ENCODE results near the gene PMEPA1.

The PMEPA1 gene

GRCh38 chr20:57744206-57744605 is 34.4 kb upstream of the PMEPA1 start:
- Mint-ChIP-seq H3K4me1 (ENCODE audit: low read depth) (peaks cover 12% of the 10 kb centered on the region), H3K27ac (no peak overlapping the region), H3K36me3 (ENCODE audit: low read depth) (no peaks in the 10 kb centered on the region), H3K27me3 (peaks cover 31% of the 10 kb centered on the region), H3K4me3 (no peak overlapping the region), H3K9me3 (no peaks in the 10 kb centered on the region)

GRCh38 chr20:57743450-57744095 is 33.8 kb upstream of the PMEPA1 start:
- Mint-ChIP-seq H3K4me3 (no peak overlapping the region), H3K27me3 (peaks cover 26% of the 10 kb centered on the region), H3K36me3 (ENCODE audit: low read depth) (no peaks in the 10 kb centered on the region), H3K9me3 (no peaks in the 10 kb centered on the region), H3K27ac (no peak overlapping the region), H3K4me1 (ENCODE audit: low read depth) (peaks cover 5% of the 10 kb centered on the region)

- no peak overlapping the region for H3K27ac Mint-ChIP-seq
- no peaks in the 10 kb centered on the region for H3K4me1 Mint-ChIP-seq (ENCODE audit: low read depth)
- H3K9me3 Mint-ChIP-seq: no peaks in the 10 kb centered on the region
- no peak overlapping the region for H3K4me3 Mint-ChIP-seq
- H3K27me3 Mint-ChIP-seq: peaks cover 19% of the 10 kb centered on the region
- H3K36me3 Mint-ChIP-seq (ENCODE audit: low read depth): no peaks in the 10 kb centered on the region
These were observed 32.8 kb upstream of the PMEPA1 start for GRCh38 chr20:57742507-57743181.

- Mint-ChIP-seq H3K36me3 (ENCODE audit: low read depth) (no peaks in the 10 kb centered on the region), H3K27me3 (peaks cover 34% of the 10 kb centered on the region), H3K4me1 (ENCODE audit: low read depth) (no peaks in the 10 kb centered on the region), H3K4me3 (no peak overlapping the region), H3K9me3 (no peaks in the 10 kb centered on the region), H3K27ac (no peak overlapping the region)
These were observed 28.7 kb upstream of the PMEPA1 start for GRCh38 chr20:57738484-57738883.

- Mint-ChIP-seq H3K36me3 (ENCODE audit: low read depth) (no peaks in the 10 kb centered on the region), H3K4me3 (no peak overlapping the region), H3K4me1 (ENCODE audit: low read depth) (no peaks in the 10 kb centered on the region), H3K9me3 (no peaks in the 10 kb centered on the region), H3K27me3 (peaks cover 34% of the 10 kb centered on the region), H3K27ac (no peak overlapping the region)
These were observed 28.2 kb upstream of the PMEPA1 start for GRCh38 chr20:57738053-57738452.

GRCh38 chr20:57737349-57737748 is 27.5 kb upstream of the PMEPA1 start:
- Mint-ChIP-seq H3K36me3 (ENCODE audit: low read depth) (no peaks in the 10 kb centered on the region), H3K27ac (no peak overlapping the region), H3K27me3 (peaks cover 33% of the 10 kb centered on the region), H3K9me3 (no peaks in the 10 kb centered on the region), H3K4me1 (ENCODE audit: low read depth) (no peaks in the 10 kb centered on the region), H3K4me3 (no peak overlapping the region)

- Mint-ChIP-seq H3K4me1 (ENCODE audit: low read depth) (no peaks in the 10 kb centered on the region), H3K36me3 (ENCODE audit: low read depth) (no peaks in the 10 kb centered on the region), H3K9me3 (no peaks in the 10 kb centered on the region), H3K4me3 (no peak overlapping the region), H3K27me3 (peaks cover 28% of the 10 kb centered on the region), H3K27ac (no peak overlapping the region)
These were observed 27.0 kb upstream of the PMEPA1 start for GRCh38 chr20:57736738-57737347.

GRCh38 chr20:57735831-57736737 is 26.3 kb upstream of the PMEPA1 start:
- Mint-ChIP-seq H3K9me3 (no peaks in the 10 kb centered on the region), H3K36me3 (ENCODE audit: low read depth) (no peaks in the 10 kb centered on the region), H3K4me3 (no peak overlapping the region), H3K27me3 (peaks cover 26% of the 10 kb centered on the region), H3K27ac (no peak overlapping the region), H3K4me1 (ENCODE audit: low read depth) (no peaks in the 10 kb centered on the region)

- H3K9me3 Mint-ChIP-seq: no peaks in the 10 kb centered on the region
- no peak overlapping the region for H3K4me3 Mint-ChIP-seq
- H3K4me1 Mint-ChIP-seq (ENCODE audit: low read depth): no peaks in the 10 kb centered on the region
- no peaks in the 10 kb centered on the region for H3K36me3 Mint-ChIP-seq (ENCODE audit: low read depth)
- no peak overlapping the region for H3K27ac Mint-ChIP-seq
- H3K27me3 Mint-ChIP-seq: peaks cover 22% of the 10 kb centered on the region
These were observed 24.9 kb upstream of the PMEPA1 start for GRCh38 chr20:57734754-57735153.

GRCh38 chr20:57732226-57732625 is 22.4 kb upstream of the PMEPA1 start:
- no peak overlapping the region for H3K27ac Mint-ChIP-seq
- no peaks in the 10 kb centered on the region for H3K9me3 Mint-ChIP-seq
- H3K27me3 Mint-ChIP-seq: peaks cover 30% of the 10 kb centered on the region
- no peaks in the 10 kb centered on the region for H3K4me1 Mint-ChIP-seq (ENCODE audit: low read depth)
- no peaks in the 10 kb centered on the region for H3K36me3 Mint-ChIP-seq (ENCODE audit: low read depth)
- no peak overlapping the region for H3K4me3 Mint-ChIP-seq

GRCh38 chr20:57728762-57729161 is 18.9 kb upstream of the PMEPA1 start:
- no peaks in the 10 kb centered on the region for H3K36me3 Mint-ChIP-seq (ENCODE audit: low read depth)
- no peaks in the 10 kb centered on the region for H3K9me3 Mint-ChIP-seq
- H3K4me3 Mint-ChIP-seq: no peak overlapping the region
- H3K4me1 Mint-ChIP-seq (ENCODE audit: low read depth): no peaks in the 10 kb centered on the region
- H3K27ac Mint-ChIP-seq: no peak overlapping the region
- peaks cover 22% of the 10 kb centered on the region for H3K27me3 Mint-ChIP-seq

- Mint-ChIP-seq H3K27ac (no peak overlapping the region), H3K4me3 (no peak overlapping the region), H3K27me3 (peaks cover 26% of the 10 kb centered on the region), H3K4me1 (ENCODE audit: low read depth) (no peaks in the 10 kb centered on the region), H3K9me3 (no peaks in the 10 kb centered on the region), H3K36me3 (ENCODE audit: low read depth) (no peaks in the 10 kb centered on the region)
These were observed 18.0 kb upstream of the PMEPA1 start for GRCh38 chr20:57727863-57728262.

- H3K4me3 Mint-ChIP-seq: no peak overlapping the region
- H3K27me3 Mint-ChIP-seq: peaks cover 26% of the 10 kb centered on the region
- H3K4me1 Mint-ChIP-seq (ENCODE audit: low read depth): no peaks in the 10 kb centered on the region
- no peaks in the 10 kb centered on the region for H3K9me3 Mint-ChIP-seq
- H3K27ac Mint-ChIP-seq: no peak overlapping the region
- no peaks in the 10 kb centered on the region for H3K36me3 Mint-ChIP-seq (ENCODE audit: low read depth)
These were observed 15.8 kb upstream of the PMEPA1 start for GRCh38 chr20:57725636-57726035.

- no peaks in the 10 kb centered on the region for H3K36me3 Mint-ChIP-seq (ENCODE audit: low read depth)
- no peaks in the 10 kb centered on the region for H3K4me1 Mint-ChIP-seq (ENCODE audit: low read depth)
- H3K27ac Mint-ChIP-seq: no peak overlapping the region
- no peak overlapping the region for H3K4me3 Mint-ChIP-seq
- peaks cover 26% of the 10 kb centered on the region for H3K27me3 Mint-ChIP-seq
- no peaks in the 10 kb centered on the region for H3K9me3 Mint-ChIP-seq
These were observed 15.0 kb upstream of the PMEPA1 start for GRCh38 chr20:57724610-57725405.

All from stimulated activated naive CD8-positive, alpha-beta T cell treated with anti-CD3 and anti-CD28 coated beads, Interleukin-15, Interleukin-2, amounts not matched to agents 100 ng/mL and 50 ng/mL, for 24 hours (primary cell).